B cell (primary cell): ENCODE measurements around the gene ZNF805. TPM values are rescaled to one million over a fixed set of nuclear protein-coding genes. Genes with fewer than 3 reads are reported as not detected.

Source experiments
- ATAC-seq: fragments of 200-7000 bp; cut with Tn5 transposase; one replicate; pipeline ENCODE4 v1.10.0; 2021; ENCODE audit warnings: low read depth, mild to moderate bottlenecking, moderate number of reproducible peaks, moderate library complexity
- CTCF ChIA-PET: fragments of 350-600 bp; sonication (Branson Sonifier 250); formaldehyde crosslinking; loops from one replicate; lab custom pipeline; 2021; ENCODE audit warnings: antibody characterized with exemption, inconsistent platforms; lab: Charles Lee
- POLR2A ChIA-PET: fragments of 350-600 bp; sonication (Branson Sonifier 250); formaldehyde crosslinking; loops from one replicate; lab custom pipeline; 2021; ENCODE audit warnings: antibody characterized with exemption; lab: Charles Lee
- DNase-seq: peaks from one replicate; pipeline ENCODE4 v3.0.0; 2013
- H2AFZ ChIP-seq: 2 replicates; pipeline ENCODE4 v1.6.1; 2012; ENCODE audit warnings: mild to moderate bottlenecking, low read depth, low read length; ENCODE audit not compliant: insufficient read depth, poor library complexity, severe bottlenecking
- H3K27ac ChIP-seq, 2 donors: 1 replicate in 1 of 2; 2 replicates in 1 of 2; pipeline ENCODE4 v1.5.1; 2012 to 2013; ENCODE audit warnings: low read length in 2 of 2, mild to moderate bottlenecking in 2 of 2, moderate library complexity in 1 of 2
- H3K27me3 ChIP-seq, 4 experiments: fragments of 200-600 bp in 1 of 4; sonication (generic) in 1 of 4; replicated peaks in 1 of 4; 1 replicate in 2 of 4; 2 replicates in 2 of 4; pipeline versions ENCODE4 v1.6.1 to v1.7.0; 2013 to 2016; ENCODE audit warnings: low read length in 3 of 4, mild to moderate bottlenecking in 2 of 4, mixed read lengths in 1 of 4, moderate library complexity in 1 of 4; ENCODE audit not compliant: insufficient read depth in 4 of 4, control insufficient read depth in 3 of 4; ENCODE audit errors: control extremely low read depth in 1 of 4
- H3K36me3 ChIP-seq, 2 experiments: replicated peaks in 1 of 2; 1 replicate in 1 of 2; 2 replicates in 1 of 2; pipeline versions ENCODE4 v1.6.1 to v1.7.1; 2013; ENCODE audit warnings: low read length in 1 of 2; ENCODE audit not compliant: insufficient read depth in 2 of 2, control insufficient read depth in 1 of 2; ENCODE audit errors: control extremely low read depth in 1 of 2, extremely low read depth in 1 of 2
- H3K4me1 ChIP-seq, 2 donors: fragments of 200-600 bp in 1 of 2; sonication (generic) in 1 of 2; 1 replicate in 1 of 2; 2 replicates in 1 of 2; pipeline versions ENCODE4 v1.5.1 to v1.6.1; 2013 to 2017; ENCODE audit warnings: low read length in 2 of 2; ENCODE audit not compliant: control insufficient read depth in 2 of 2, insufficient read depth in 2 of 2
- H3K4me2 ChIP-seq: replicated peaks from 2 replicates; pipeline ENCODE3; 2012; ENCODE audit warnings: mild to moderate bottlenecking, low read depth, low read length; ENCODE audit not compliant: poor library complexity, severe bottlenecking
- H3K4me3 ChIP-seq, 5 experiments: fragments of 200-600 bp in 1 of 5; sonication (generic) in 1 of 5; 1 replicate in 3 of 5; 2 replicates in 2 of 5; pipeline versions ENCODE4 v1.5.1 to v1.7.0; 2011 to 2016; ENCODE audit warnings: low read length in 4 of 5, mild to moderate bottlenecking in 4 of 5, low read depth in 2 of 5, control low read depth in 1 of 5, moderate library complexity in 1 of 5; ENCODE audit not compliant: insufficient read depth in 1 of 5; ENCODE audit errors: control extremely low read depth in 1 of 5, extremely low read depth in 1 of 5
- H3K79me2 ChIP-seq: fragments of 200-600 bp; sonication (generic); one replicate; pipeline ENCODE4 v1.6.0; 2016; ENCODE audit warnings: low read length; ENCODE audit not compliant: control insufficient read depth, insufficient read depth
- H3K9ac ChIP-seq: fragments of 200-600 bp; sonication (generic); 2 replicates; pipeline ENCODE4 v1.6.1; 2017; ENCODE audit warnings: mild to moderate bottlenecking, low read length, moderate library complexity
- H3K9me3 ChIP-seq, 3 donors: one replicate each; pipeline versions ENCODE4 v1.6.1 to v1.7.1; 2013; ENCODE audit warnings: low read length in 2 of 3; ENCODE audit not compliant: control insufficient read depth in 2 of 3, insufficient read depth in 1 of 3; ENCODE audit errors: control extremely low read depth in 1 of 3
- H4K20me1 ChIP-seq: 2 replicates; pipeline ENCODE4 v1.6.0; 2012; ENCODE audit warnings: mild to moderate bottlenecking, low read length; ENCODE audit not compliant: insufficient read depth, control insufficient read depth, poor library complexity, severe bottlenecking
- H3K27ac Mint-ChIP-seq: one replicate; pipeline ENCODE4 v1.8.0; 2021; ENCODE audit warnings: mixed read lengths
- H3K27me3 Mint-ChIP-seq: one replicate; pipeline ENCODE4 v1.8.0; 2021; ENCODE audit warnings: mixed read lengths
- H3K4me1 Mint-ChIP-seq: one replicate; pipeline ENCODE4 v1.8.0; 2021; ENCODE audit warnings: mixed read lengths
- H3K4me3 Mint-ChIP-seq: one replicate; pipeline ENCODE4 v1.8.0; 2021; ENCODE audit warnings: mixed read lengths
- H3K9me3 Mint-ChIP-seq: one replicate; pipeline ENCODE4 v1.8.0; 2022; ENCODE audit warnings: mixed read lengths; ENCODE audit not compliant: insufficient read depth
- EZH2 ChIP-seq: IDR thresholded peaks from 2 replicates; pipeline ENCODE4 v1.6.1; 2012; ENCODE audit warnings: borderline replicate concordance, low read depth, mild to moderate bottlenecking, moderate library complexity, low read length; ENCODE audit not compliant: insufficient read depth, poor library complexity, severe bottlenecking
- WGBS: methylation state at CpG from one replicate; pipeline ENCODE4 v1.1.5; 2013; ENCODE audit warnings: missing lambda C conversion rate; ENCODE audit not compliant: insufficient coverage; 5-methylcytosine and 5-hydroxymethylcytosine counted together
- intact Hi-C: fragments of 100-400 bp; cut with micrococcal nuclease; formaldehyde crosslinking; loops from one replicate; pipeline ENCODE4 v1.10.0; 2022
- polyA plus RNA-seq: library from polyadenylated mRNA; depleted of rRNA; stranded (reverse); fragments of >200 nt; gene quantifications from 2 replicates; pipeline ENCODE4 v1.2.3, GENCODE V29; 2012
- total RNA-seq, 2 donors: library from RNA; stranded (reverse); fragments of 120-200 nt in 1 of 2; gene quantifications; 1 replicate in 1 of 2; 2 replicates in 1 of 2; pipeline versions ENCODE4 v1.2.3 to v1.2.4, GENCODE V29; 2013 to 2022
- TF ChIP-seq, protein P1 (sequence below): fragments of 200-600 bp; IDR thresholded peaks from one replicate; pipeline ENCODE4 v1.8.0; 2022; ENCODE audit warnings: antibody characterized with exemption, mild to moderate bottlenecking

The ZNF805 gene
- total and polyA plus RNA-seq, 2 donors (not counting 1 experiment from before 2014, with no cell fraction given): 1.9 to 20.0 TPM

DNA sequence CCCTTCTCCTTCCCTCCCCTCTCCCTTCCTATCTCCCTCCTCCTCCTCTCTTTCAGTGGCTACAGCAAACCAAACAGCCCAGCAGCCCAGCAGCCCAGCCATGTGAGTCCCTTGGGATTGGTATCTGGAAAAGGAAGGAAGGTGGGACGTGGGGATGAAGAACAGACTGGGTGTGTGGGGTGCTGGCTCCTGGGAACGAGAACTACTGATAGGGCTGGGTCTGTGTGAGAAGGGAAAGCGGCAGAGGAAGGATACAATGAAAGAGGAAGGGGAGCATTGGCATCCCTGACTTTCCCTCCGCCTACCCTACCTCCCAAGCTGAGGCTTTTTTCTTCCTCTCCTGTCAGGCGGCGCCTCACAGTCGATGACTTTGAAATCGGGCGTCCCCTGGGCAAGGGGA lies 8.7 kb upstream of the ZNF805 start:
- H3K4me3 Mint-ChIP-seq: no peak overlapping the region
- Histone ChIP-seq H3K27me3 (no peaks in the 10 kb centered on the region), H3K4me3 (no peak overlapping the region), H3K9ac (no peak overlapping the region), H2AFZ (no peak overlapping the region), H3K36me3 (no peaks in the 10 kb centered on the region), H3K4me1 (peaks cover 6 to 8% of the 10 kb centered on the region in 2 donors), H3K27ac (no peak overlapping the region), H4K20me1 (no peaks in the 10 kb centered on the region), H3K79me2 (no peaks in the 10 kb centered on the region), H3K9me3 (peaks cover 0 to 10% (median 0%) of the 10 kb centered on the region in 3 donors), H3K4me2 (no peak overlapping the region)
- ATAC-seq (no peak), DNase-seq (no peak)
- ChIA-PET CTCF (no interaction called here), POLR2A (no interaction called here)
- H3K4me1 Mint-ChIP-seq: peaks cover 8% of the 10 kb centered on the region
- H3K27ac Mint-ChIP-seq: no peak overlapping the region
- no peaks in the 10 kb centered on the region for H3K9me3 Mint-ChIP-seq
- intact Hi-C loops: no loop called here
- H3K27me3 Mint-ChIP-seq: no peaks in the 10 kb centered on the region
- WGBS: 85% methylated on average over 7 of the region's 9 CpGs
- TF ChIP-seq EZH2: no peak
- TF ChIP-seq, protein P1, sequence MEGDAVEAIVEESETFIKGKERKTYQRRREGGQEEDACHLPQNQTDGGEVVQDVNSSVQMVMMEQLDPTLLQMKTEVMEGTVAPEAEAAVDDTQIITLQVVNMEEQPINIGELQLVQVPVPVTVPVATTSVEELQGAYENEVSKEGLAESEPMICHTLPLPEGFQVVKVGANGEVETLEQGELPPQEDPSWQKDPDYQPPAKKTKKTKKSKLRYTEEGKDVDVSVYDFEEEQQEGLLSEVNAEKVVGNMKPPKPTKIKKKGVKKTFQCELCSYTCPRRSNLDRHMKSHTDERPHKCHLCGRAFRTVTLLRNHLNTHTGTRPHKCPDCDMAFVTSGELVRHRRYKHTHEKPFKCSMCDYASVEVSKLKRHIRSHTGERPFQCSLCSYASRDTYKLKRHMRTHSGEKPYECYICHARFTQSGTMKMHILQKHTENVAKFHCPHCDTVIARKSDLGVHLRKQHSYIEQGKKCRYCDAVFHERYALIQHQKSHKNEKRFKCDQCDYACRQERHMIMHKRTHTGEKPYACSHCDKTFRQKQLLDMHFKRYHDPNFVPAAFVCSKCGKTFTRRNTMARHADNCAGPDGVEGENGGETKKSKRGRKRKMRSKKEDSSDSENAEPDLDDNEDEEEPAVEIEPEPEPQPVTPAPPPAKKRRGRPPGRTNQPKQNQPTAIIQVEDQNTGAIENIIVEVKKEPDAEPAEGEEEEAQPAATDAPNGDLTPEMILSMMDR: no peak

DNA sequence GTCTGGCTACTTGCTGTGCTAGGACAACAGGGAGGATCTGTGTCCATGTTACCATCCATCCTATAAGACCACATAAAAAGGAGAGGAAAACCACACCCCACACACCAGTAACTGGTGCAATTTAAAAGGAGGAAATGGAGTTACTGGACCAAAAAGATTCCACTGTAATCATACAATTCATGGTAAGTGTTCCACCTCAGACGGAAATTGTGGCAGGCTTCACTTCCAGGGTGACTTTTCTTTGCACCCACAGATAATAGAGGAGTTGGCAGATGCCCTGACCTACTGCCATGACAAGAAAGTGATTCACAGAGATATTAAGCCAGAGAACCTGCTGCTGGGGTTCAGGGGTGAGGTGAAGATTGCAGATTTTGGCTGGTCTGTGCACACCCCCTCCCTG lies 7.2 kb upstream of the ZNF805 start:
- H3K27ac ChIP-seq: no peak overlapping the region
- H2AFZ ChIP-seq: no peak overlapping the region
- H3K36me3 ChIP-seq: no peaks in the 10 kb centered on the region
- CTCF ChIA-PET: no interaction called here
- POLR2A ChIA-PET: no interaction called here
- H3K79me2 ChIP-seq: no peaks in the 10 kb centered on the region
- ATAC-seq (no peak), DNase-seq (no peak)
- H3K4me2 ChIP-seq: no peak overlapping the region
- Mint-ChIP-seq H3K27me3 (no peaks in the 10 kb centered on the region), H3K4me3 (no peak overlapping the region), H3K9me3 (no peaks in the 10 kb centered on the region), H3K4me1 (peaks cover 8% of the 10 kb centered on the region), H3K27ac (no peak overlapping the region)
- peaks cover 0 to 10% (median 0%) of the 10 kb centered on the region in 3 donors for H3K9me3 ChIP-seq
- no CpG with 5 or more reads among the region's 1 CpG for WGBS
- intact Hi-C loops: no loop called here
- no peaks in the 10 kb centered on the region for H4K20me1 ChIP-seq
- TF ChIP-seq, protein P1: no peak
- no peak for TF ChIP-seq EZH2
- H3K27me3 ChIP-seq: no peaks in the 10 kb centered on the region
- H3K4me3 ChIP-seq: no peak overlapping the region
- H3K4me1 ChIP-seq: peaks cover 6 to 8% of the 10 kb centered on the region in 2 donors
- no peak overlapping the region for H3K9ac ChIP-seq
